Gastrocnemius medialis (tissue), 4 donors: ENCODE data around the gene KLF16. TPM values are rescaled to one million over a fixed set of nuclear protein-coding genes. Genes with fewer than 3 reads are reported as not detected.
"Not testable (repeated sequence)": the region's sequence is repeated elsewhere in the genome, so short reads cannot be mapped to it uniquely, and the experiment has no call there.

Experiments used
- ATAC-seq, 2 donors: fragments of 150-250 bp; one replicate each; pipeline ENCODE4 v1.9.1; 2016
- DNase-seq, 2 donors: peaks; one replicate each; pipeline ENCODE4 v3.0.0-alpha.2; 2019
- H3K27ac ChIP-seq, 4 donors: fragments of 200-600 bp; sonication (generic); 1 replicate in 1 of 4; 2 replicates in 3 of 4; pipeline ENCODE4 v1.5.1; 2016 to 2018; ENCODE audit warnings: mild to moderate bottlenecking in 2 of 4, moderate library complexity in 1 of 4
- H3K27me3 ChIP-seq, 3 donors: fragments of 200-600 bp; sonication (generic) in 2 of 3; 1 replicate in 1 of 3; 2 replicates in 2 of 3; pipeline versions ENCODE4 v1.5.1 to v1.6.0; 2016 to 2019; ENCODE audit warnings: mild to moderate bottlenecking in 1 of 3, moderate library complexity in 1 of 3
- H3K36me3 ChIP-seq, 2 donors: fragments of 200-600 bp; sonication (generic) in 1 of 2; one replicate each; pipeline ENCODE4 v1.5.1; 2017 to 2018
- H3K4me1 ChIP-seq, 2 donors: fragments of 200-600 bp; sonication (generic) in 1 of 2; one replicate each; pipeline ENCODE4 v1.5.1; 2016 to 2017; ENCODE audit warnings: mild to moderate bottlenecking in 2 of 2
- H3K4me3 ChIP-seq, 4 donors: fragments of 200-600 bp; sonication (generic) in 3 of 4; 1 replicate in 1 of 4; 2 replicates in 3 of 4; pipeline ENCODE4 v1.5.1; 2016 to 2019; ENCODE audit warnings: mild to moderate bottlenecking in 2 of 4
- H3K9me3 ChIP-seq, 3 donors: fragments of 200-600 bp; sonication (generic) in 2 of 3; 1 replicate in 1 of 3; 2 replicates in 2 of 3; pipeline ENCODE4 v1.5.1; 2016 to 2019
- CTCF ChIP-seq, 5 experiments: fragments of 450-650 bp in 3 of 5; fragments of 200-600 bp in 2 of 5; sonication (generic) in 2 of 5; IDR thresholded peaks in 4 of 5; conservative IDR thresholded peaks in 1 of 5; 1 replicate in 4 of 5; 2 replicates in 1 of 5; pipeline ENCODE4 v1.5.1; 2016 to 2019; ENCODE audit warnings: antibody characterized with exemption in 5 of 5, mild to moderate bottlenecking in 3 of 5, moderate library complexity in 3 of 5
- POLR2A ChIP-seq, 2 donors: fragments of 450-650 bp; IDR thresholded peaks; one replicate each; pipeline ENCODE4 v1.6.1; 2017; ENCODE audit warnings: antibody characterized with exemption in 2 of 2, mild to moderate bottlenecking in 2 of 2, moderate library complexity in 2 of 2
- in situ Hi-C, 4 donors: fragments of 200-750 bp; cut with MboI; loops; one replicate each; pipeline versions ENCODE4 v1.15.0 to v1.8.0; 2017; ENCODE audit warnings: low sequenced_read_pairs in 4 of 4
- intact Hi-C: fragments of 100-400 bp; cut with DNase I; formaldehyde crosslinking; loops from one replicate; pipeline ENCODE4 v1.15.1; 2023; ENCODE audit warnings: low total_unique reads
- total RNA-seq, 4 donors: library from RNA; depleted of rRNA; stranded (reverse); fragments of >200 nt; gene quantifications; one replicate each; pipeline versions ENCODE4 v1.1.0 to v1.2.3, GENCODE V29; 2016

KLF16 gene
- total RNA-seq, 4 donors from 2014 or later = 0.58 to 4.0 (median 1.4) TPM

- no peak for ATAC-seq
- Histone ChIP-seq H3K9me3 (no peaks in the 10 kb centered on the region), H3K4me3 (peak overlapping the region in 1 of 4 donors; percentile 21), H3K27me3 (no peaks in the 10 kb centered on the region), H3K27ac (peak overlapping the region in 3 of 4 donors; percentile 41 to 62 (median 58)), H3K4me1 (peaks cover 36 to 43% of the 10 kb centered on the region in 2 donors), H3K36me3 (no peaks in the 10 kb centered on the region)
- intact Hi-C loops = no loop called here
- TF ChIP-seq POLR2A (IDR thresholded peaks at IDR 0.05) (no peak), CTCF (IDR thresholded peaks at IDR 0.05 in 4 of 5, conservative IDR thresholded peaks at IDR 0.05 in 1 of 5) (no peak)
- in situ Hi-C loops = no loop called here
- DNase-seq = no peak
Measured at GRCh38 chr19:1880611-1881392, 17.4 kb upstream of the KLF16 start.

- H3K4me3 ChIP-seq, ATAC-seq, H3K27me3 ChIP-seq, H3K9me3 ChIP-seq, H3K36me3 ChIP-seq, DNase-seq, in situ Hi-C loops, intact Hi-C loops: not testable (repeated sequence)
- H3K27ac ChIP-seq = peak overlapping the region in 1 of 4 donors; percentile 62
- H3K4me1 ChIP-seq = peaks cover 39 to 46% of the 10 kb centered on the region in 2 donors
Measured at GRCh38 chr19:1879982-1880381, 16.6 kb upstream of the KLF16 start.

- H3K27ac ChIP-seq, DNase-seq, H3K27me3 ChIP-seq, ATAC-seq, H3K36me3 ChIP-seq, H3K9me3 ChIP-seq, in situ Hi-C loops, intact Hi-C loops, H3K4me3 ChIP-seq: not testable (repeated sequence)
- H3K4me1 ChIP-seq = peaks cover 43 to 46% of the 10 kb centered on the region in 2 donors
Measured at GRCh38 chr19:1878583-1878982, 15.2 kb upstream of the KLF16 start.

GRCh38 chr19:1877280-1877660, 13.9 kb upstream of the KLF16 start:
- intact Hi-C loops, H3K36me3 ChIP-seq, H3K27me3 ChIP-seq, H3K9me3 ChIP-seq, DNase-seq, H3K27ac ChIP-seq, ATAC-seq, in situ Hi-C loops, H3K4me3 ChIP-seq: not testable (repeated sequence)
- H3K4me1 ChIP-seq = peaks cover 40 to 46% of the 10 kb centered on the region in 2 donors

GRCh38 chr19:1876496-1877279, 13.3 kb upstream of the KLF16 start:
- in situ Hi-C loops, ATAC-seq, H3K36me3 ChIP-seq, H3K9me3 ChIP-seq, intact Hi-C loops, H3K27me3 ChIP-seq, DNase-seq: not testable (repeated sequence)
- Histone ChIP-seq H3K4me3 (peak overlapping the region; percentile 83 to 99 (median 92)), H3K27ac (peak overlapping the region; percentile 88 to 99 (median 95)), H3K4me1 (peaks cover 38 to 41% of the 10 kb centered on the region in 2 donors)

GRCh38 chr19:1875646-1876495, 12.5 kb upstream of the KLF16 start:
- TF ChIP-seq CTCF (IDR thresholded peaks at IDR 0.05 in 4 of 5, conservative IDR thresholded peaks at IDR 0.05 in 1 of 5) = peak in 1 of 5 experiments; percentile 18
- peak; percentile 90 to 96 for TF ChIP-seq POLR2A (IDR thresholded peaks at IDR 0.05)
- Histone ChIP-seq H3K27me3 (no peaks in the 10 kb centered on the region), H3K9me3 (no peaks in the 10 kb centered on the region), H3K4me3 (peak overlapping the region; percentile 83 to 99 (median 92)), H3K36me3 (peaks cover 0 to 7% of the 10 kb centered on the region in 2 donors), H3K27ac (peak overlapping the region; percentile 88 to 99 (median 95)), H3K4me1 (peaks cover 38 to 41% of the 10 kb centered on the region in 2 donors)
- in situ Hi-C loops (no loop called here), intact Hi-C loops (no loop called here)
- DNase-seq (peak; percentile 86 to 87), ATAC-seq (peak; percentile 96 to 97)

GRCh38 chr19:1875265-1875645, 11.9 kb upstream of the KLF16 start:
- intact Hi-C loops, ATAC-seq, H3K36me3 ChIP-seq, H3K27me3 ChIP-seq, in situ Hi-C loops, DNase-seq, H3K9me3 ChIP-seq: not testable (repeated sequence)
- peak overlapping the region; percentile 83 to 99 (median 92) for H3K4me3 ChIP-seq
- peaks cover 36% of the 10 kb centered on the region in 2 donors for H3K4me1 ChIP-seq
- H3K27ac ChIP-seq = peak overlapping the region; percentile 88 to 99 (median 95)
